ENCODE data around the gene BTBD1. TPM values are rescaled to one million over a fixed set of nuclear protein-coding genes. Genes with fewer than 3 reads are reported as not detected.

The BTBD1 gene
- polyA plus RNA-seq, 2 of the 4 experiments (the other 2 are of a cell fraction), result 53.1 to 95.8 TPM

- no peak for TF ChIP-seq HOXB13 (CRISPR knock-in tag; IDR thresholded peaks at IDR 0.05; ENCODE audit: low read depth)
- TF ChIP-seq EHF (CRISPR knock-in tag; IDR thresholded peaks at IDR 0.05), result no peak
- peak in 1 of 2 experiments; percentile 32; a peak in 1 of 5 replicates for TF ChIP-seq RAD21 (conservative IDR thresholded peaks at IDR 0.05 in 1 of 2, IDR thresholded peaks at IDR 0.05 in 1 of 2)
- no peak for TF ChIP-seq ZFP36 (IDR thresholded peaks at IDR 0.05; ENCODE audit: borderline replicate concordance, partially characterized antibody)
- no peak for TF ChIP-seq CBX2 (IDR thresholded peaks at IDR 0.05; ENCODE audit: borderline replicate concordance, low read depth)
- TF ChIP-seq HDAC2 (IDR thresholded peaks at IDR 0.05), result no peak
- TF ChIP-seq EP300 (IDR thresholded peaks at IDR 0.05), result no peak; a peak in 1 of 5 replicates
- TF ChIP-seq HEYL (CRISPR knock-in tag; IDR thresholded peaks at IDR 0.05), result no peak
- peak; percentile 52 for TF ChIP-seq E2F6 (IDR thresholded peaks at IDR 0.05; ENCODE audit: borderline replicate concordance, low read depth)
- TF ChIP-seq TP53 (CRISPR knock-in tag; IDR thresholded peaks at IDR 0.05), result 0 out of 2 replicates have a peak, but pooled peaks have one; percentile 56
- no peak for TF ChIP-seq CHD4 (IDR thresholded peaks at IDR 0.05; ENCODE audit: borderline replicate concordance)
- no peak for TF ChIP-seq SMC3 (IDR thresholded peaks at IDR 0.05)
Measured at GRCh38 chr15:83066734-83067637, at the start of gene BTBD1 (continued).

- TF ChIP-seq HES2 (IDR thresholded peaks at IDR 0.05), result no peak
- TF ChIP-seq PBX3 (IDR thresholded peaks at IDR 0.05), result no peak
- ChIA-PET POLR2A (no interaction called here), CTCF (interaction anchor here (1.4 kb wide), 1 partner anchor 132 kb away, joined by 4 read pairs; no protein-coding TSS in a partner anchor)
- H3K9me3 ChIP-seq, result no peaks in the 10 kb centered on the region
- 82% methylated on average over 11 of the region's 11 CpGs for WGBS (ENCODE audit: missing lambda C conversion rate)
- H3K4me2 ChIP-seq, result no peak overlapping the region
- no peaks in the 10 kb centered on the region for H3K4me1 ChIP-seq
- ATAC-seq (no peak), DNase-seq (ENCODE audit: low read depth in 1 of 2, low spot score in 1 of 2) (no peak), FAIRE-seq (no peak)
- no peak overlapping the region for H3K27ac ChIP-seq
- no peak overlapping the region for H3K4me3 ChIP-seq
Measured at GRCh38 chr15:83115831-83116565, 48.9 kb upstream of the BTBD1 start.

- H3K4me3 ChIP-seq, result no peak overlapping the region
- DNase-seq (ENCODE audit: low read depth in 1 of 2, low spot score in 1 of 2) (no peak), ATAC-seq (no peak), FAIRE-seq (no peak)
- WGBS (ENCODE audit: missing lambda C conversion rate), result 78% methylated on average over 3 of the region's 3 CpGs
- no peak for TF ChIP-seq TP53 (CRISPR knock-in tag; IDR thresholded peaks at IDR 0.05)
- TF ChIP-seq ESRRA (IDR thresholded peaks at IDR 0.05; ENCODE audit: borderline replicate concordance, low read length), result no peak
- no peak for TF ChIP-seq MAX (IDR thresholded peaks at IDR 0.05)
- TF ChIP-seq CBX2 (IDR thresholded peaks at IDR 0.05; ENCODE audit: borderline replicate concordance, low read depth), result no peak
- TF ChIP-seq HMGXB4 (CRISPR knock-in tag; IDR thresholded peaks at IDR 0.05; ENCODE audit: borderline replicate concordance), result no peak
- no peak for TF ChIP-seq PHF8 (IDR thresholded peaks at IDR 0.05; ENCODE audit: borderline replicate concordance, low read depth)
- TF ChIP-seq EP300 (IDR thresholded peaks at IDR 0.05), result no peak
- no peak for TF ChIP-seq RAD21 (conservative IDR thresholded peaks at IDR 0.05 in 1 of 2, IDR thresholded peaks at IDR 0.05 in 1 of 2)
- no peak for TF ChIP-seq CHD2 (IDR thresholded peaks at IDR 0.05; ENCODE audit: low read length, partially characterized antibody)
- no peak for TF ChIP-seq JUNB (IDR thresholded peaks at IDR 0.05)
- no peak for TF ChIP-seq FOXS1 (CRISPR knock-in tag; IDR thresholded peaks at IDR 0.05)
- TF ChIP-seq MYC (IDR thresholded peaks at IDR 0.05; ENCODE audit: borderline replicate concordance, low read length), result no peak
- TF ChIP-seq EHMT2 (IDR thresholded peaks at IDR 0.05; ENCODE audit: low read depth), result no peak
- no peak for TF ChIP-seq ZFP36 (IDR thresholded peaks at IDR 0.05; ENCODE audit: borderline replicate concordance, partially characterized antibody)
- TF ChIP-seq HOXB5 (CRISPR knock-in tag; IDR thresholded peaks at IDR 0.05), result no peak
- TF ChIP-seq KDM5A (IDR thresholded peaks at IDR 0.05), result no peak
- TF ChIP-seq ELK1 (IDR thresholded peaks at IDR 0.05; ENCODE audit: low read depth, low read length), result no peak
- no peaks in the 10 kb centered on the region for H3K4me1 ChIP-seq
- H3K27ac ChIP-seq, result no peak overlapping the region
- H3K9me3 ChIP-seq, result no peaks in the 10 kb centered on the region
- ChIA-PET CTCF (interaction anchor here (1.0 kb wide), 1 partner anchor 18 kb away, joined by 3 read pairs; no protein-coding TSS in a partner anchor), POLR2A (no interaction called here)
- H3K4me2 ChIP-seq, result no peak overlapping the region
Measured at GRCh38 chr15:83115410-83115809, 48.4 kb upstream of the BTBD1 start.

Data from A549 (cell line).